Measurements from ENCODE around the gene OR12D3. TPM values are rescaled to one million over a fixed set of nuclear protein-coding genes. Genes with fewer than 3 reads are reported as not detected.

OR12D3 gene
- total and polyA plus RNA-seq, 10 of the 15 experiments (the other 5 are each of a cell fraction or from before 2014, with no cell fraction given), result not detected

GRCh38 chr6:29414588-29414987, 39.5 kb upstream of the OR12D3 start, which contains the start of gene OR12D1:
Gene OR12D1 (plus strand): TSS chr6:29414928.
- Histone ChIP-seq H3K27me3 (replicated peaks in 1 of 2; ENCODE audit: control insufficient read depth in 2 of 2, insufficient read depth in 2 of 2, low read length in 1 of 2) (no peaks in the 10 kb centered on the region), H2AFZ (ENCODE audit: control insufficient read depth, low read depth, low read length) (no peak within 1 kb of the TSS), H4K20me1 (ENCODE audit: control insufficient read depth, insufficient read depth) (no peaks in the 10 kb centered on the region), H3K79me2 (ENCODE audit: control insufficient read depth, insufficient read depth, low read length) (no peaks in the 10 kb centered on the region), H3K4me1 (ENCODE audit: control insufficient read depth, insufficient read depth, low read length) (no peaks in the 10 kb centered on the region), H3K4me2 (ENCODE audit: control insufficient read depth, insufficient read depth) (no peak within 1 kb of the TSS), H3K9ac (ENCODE audit: control insufficient read depth, insufficient read depth, low read length) (no peak within 1 kb of the TSS), H3K36me3 (ENCODE audit: control insufficient read depth in 2 of 2, insufficient read depth in 2 of 2, low read length in 1 of 2) (no peaks in the 10 kb centered on the region), H3K4me3 (no peak within 1 kb of the TSS), H3K27ac (ENCODE audit: control insufficient read depth, insufficient read depth) (no peak within 1 kb of the TSS), H3K9me3 (replicated peaks; ENCODE audit: control insufficient read depth, insufficient read depth, low read length) (no peaks in the 10 kb centered on the region)
- ChIA-PET POLR2A (no interaction called here), SMC1A (ENCODE audit: uncharacterized antibody, unreplicated experiment) (no interaction called here), RAD21 (ENCODE audit: unreplicated experiment) (no interaction called here), CTCF (no interaction called here)
- no peak for TF ChIP-seq NFXL1 (IDR thresholded peaks at IDR 0.05; ENCODE audit: borderline replicate concordance)
- TF ChIP-seq BCL11A (IDR thresholded peaks at IDR 0.05; ENCODE audit: low read depth, low read length), result no peak
- TF ChIP-seq IRF5 (IDR thresholded peaks at IDR 0.05; ENCODE audit: borderline replicate concordance), result no peak
- no peak for TF ChIP-seq ZBTB33 (IDR thresholded peaks at IDR 0.05)
- TF ChIP-seq ZBTB11 (CRISPR knock-in tag; IDR thresholded peaks at IDR 0.05), result no peak
- no peak for TF ChIP-seq RB1 (IDR thresholded peaks at IDR 0.05; ENCODE audit: borderline replicate concordance)
- TF ChIP-seq YBX1 (IDR thresholded peaks at IDR 0.05), result no peak
- TF ChIP-seq SMAD5 (IDR thresholded peaks at IDR 0.05; ENCODE audit: low read depth), result no peak
- no peak for TF ChIP-seq CHD4 (IDR thresholded peaks at IDR 0.05)
- no peak for TF ChIP-seq EP300 (IDR thresholded peaks at IDR 0.05; ENCODE audit: borderline replicate concordance in 1 of 2, control insufficient read depth in 1 of 2, low read depth in 2 of 2, low read length in 2 of 2)
- no peak for TF ChIP-seq NFIC (IDR thresholded peaks at IDR 0.05; ENCODE audit: low read depth, low read length)
- no peak for TF ChIP-seq SMARCA5 (IDR thresholded peaks at IDR 0.05)
- no peak for TF ChIP-seq GABPA (IDR thresholded peaks at IDR 0.05; ENCODE audit: low read depth)
- no peak for ATAC-seq
- no peak for FAIRE-seq
- in situ Hi-C loops (cut with MboI), result no loop called here
- intact Hi-C loops (cut with micrococcal nuclease; ENCODE audit: unreplicated experiment), result no loop called here
- DNase-seq (ENCODE audit: low read depth, low spot score), result no peak
- no TSS peak for BruUV-seq (replicated peaks)
